Measurements from ENCODE around the gene RPP40.

DNA sequence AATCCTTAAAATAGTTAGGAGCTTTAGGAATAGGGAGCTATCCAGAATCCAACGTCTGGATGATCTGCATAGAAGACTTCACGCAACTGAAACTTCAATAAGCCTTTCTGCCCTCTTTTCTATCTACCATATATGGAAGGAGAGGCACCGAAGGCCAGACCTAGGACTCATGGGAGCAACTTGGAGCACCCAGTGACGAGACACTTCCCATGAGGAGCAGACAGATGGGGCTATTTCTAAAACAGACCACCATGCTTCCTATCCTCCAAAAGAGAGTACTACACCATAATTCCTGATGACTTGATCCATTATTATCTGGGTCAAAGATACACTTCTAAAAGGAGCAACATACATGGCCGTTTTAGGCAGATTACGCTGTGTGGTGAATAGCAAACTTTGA lies 6.0 kb downstream of the RPP40 start:
- no peak for TF ChIP-seq POLR2A (IDR thresholded peaks at IDR 0.05)
- TF ChIP-seq, protein P1, sequence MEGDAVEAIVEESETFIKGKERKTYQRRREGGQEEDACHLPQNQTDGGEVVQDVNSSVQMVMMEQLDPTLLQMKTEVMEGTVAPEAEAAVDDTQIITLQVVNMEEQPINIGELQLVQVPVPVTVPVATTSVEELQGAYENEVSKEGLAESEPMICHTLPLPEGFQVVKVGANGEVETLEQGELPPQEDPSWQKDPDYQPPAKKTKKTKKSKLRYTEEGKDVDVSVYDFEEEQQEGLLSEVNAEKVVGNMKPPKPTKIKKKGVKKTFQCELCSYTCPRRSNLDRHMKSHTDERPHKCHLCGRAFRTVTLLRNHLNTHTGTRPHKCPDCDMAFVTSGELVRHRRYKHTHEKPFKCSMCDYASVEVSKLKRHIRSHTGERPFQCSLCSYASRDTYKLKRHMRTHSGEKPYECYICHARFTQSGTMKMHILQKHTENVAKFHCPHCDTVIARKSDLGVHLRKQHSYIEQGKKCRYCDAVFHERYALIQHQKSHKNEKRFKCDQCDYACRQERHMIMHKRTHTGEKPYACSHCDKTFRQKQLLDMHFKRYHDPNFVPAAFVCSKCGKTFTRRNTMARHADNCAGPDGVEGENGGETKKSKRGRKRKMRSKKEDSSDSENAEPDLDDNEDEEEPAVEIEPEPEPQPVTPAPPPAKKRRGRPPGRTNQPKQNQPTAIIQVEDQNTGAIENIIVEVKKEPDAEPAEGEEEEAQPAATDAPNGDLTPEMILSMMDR (IDR thresholded peaks at IDR 0.05), result no peak

Data from esophagus squamous epithelium (tissue), 4 donors.